Mesenteric fat pad (tissue), 1 donor: ENCODE measurements around the gene ATG2A. TPM values are rescaled to one million over a fixed set of nuclear protein-coding genes. Genes with fewer than 3 reads are reported as not detected.
A peak's percentile ranks its signal among the peaks of the same experiment; 100 is the strongest.

Source experiments
- DNase-seq: peaks from one replicate; pipeline ENCODE4 v3.0.0-alpha.2; 2020; ENCODE audit warnings: low spot score
- total RNA-seq: library from RNA; stranded (reverse); fragmentation: NEBNext Ultra II Directional; extraction: Animal tissue kit (Norgen Biotek cat#: 25700); gene quantifications from one replicate; pipeline ENCODE4 v1.2.1, GENCODE V29; 2021
- donor health status: DM: yes; HTN: yes; CAD: no.

The ATG2A gene
- total RNA-seq, 1 donor from 2014 or later = 22.2 TPM

- no peak for DNase-seq
Observed at GRCh38 chr11:64905516-64906313, 11.3 kb downstream of the ATG2A start.

- no peak for DNase-seq
Observed at GRCh38 chr11:64903291-64903833, 13.6 kb downstream of the ATG2A start.

- DNase-seq = no peak
Observed at GRCh38 chr11:64902102-64902900, 14.7 kb downstream of the ATG2A start.

- no peak for DNase-seq
Observed at GRCh38 chr11:64900774-64901173, 16.2 kb downstream of the ATG2A start.

- no peak for DNase-seq
Observed at GRCh38 chr11:64900263-64900678, 16.7 kb downstream of the ATG2A start.

GRCh38 chr11:64898541-64898940, 18.5 kb downstream of the ATG2A start:
- DNase-seq = no peak

- no peak for DNase-seq
Observed at GRCh38 chr11:64898076-64898445, 18.9 kb downstream of the ATG2A start.

GRCh38 chr11:64897381-64898075, 19.5 kb downstream of the ATG2A start:
- DNase-seq = no peak

- no peak for DNase-seq
Observed at GRCh38 chr11:64896448-64897022, 20.5 kb downstream of the ATG2A start.

GRCh38 chr11:64894812-64895452, 22.1 kb downstream of the ATG2A start:
- no peak for DNase-seq

- peak; percentile 96 for DNase-seq
Observed at GRCh38 chr11:64894070-64894811, 22.8 kb downstream of the ATG2A start.

GRCh38 chr11:64893194-64894069, 23.6 kb downstream of the ATG2A start:
- no peak for DNase-seq

GRCh38 chr11:64892838-64893193, 24.2 kb downstream of the ATG2A start:
- no peak for DNase-seq

GRCh38 chr11:64892411-64892831, 24.6 kb downstream of the ATG2A start:
- DNase-seq = no peak

GRCh38 chr11:64891880-64892279, 25.1 kb downstream of the ATG2A start:
- DNase-seq = no peak

GRCh38 chr11:64891215-64891848, 25.7 kb downstream of the ATG2A start:
- DNase-seq = no peak

- DNase-seq = no peak
Observed at GRCh38 chr11:64890522-64890939, 26.5 kb downstream of the ATG2A start.

- DNase-seq = no peak
Observed at GRCh38 chr11:64888729-64889511, 28.1 kb downstream of the ATG2A start.
